ENCODE results near the gene FAM193A.

- TF ChIP-seq POLR2AphosphoS5 (IDR thresholded peaks at IDR 0.05; ENCODE audit: low read depth, low read length) (no peak), TAF1 (IDR thresholded peaks at IDR 0.05; ENCODE audit: borderline replicate concordance, insufficient read depth, low read length) (no peak), SIN3A (IDR thresholded peaks at IDR 0.05; ENCODE audit: borderline replicate concordance, insufficient read depth, low read length) (no peak), REST (IDR thresholded peaks at IDR 0.05; ENCODE audit: insufficient read depth in 1 of 2, low read depth in 2 of 2, low read length in 2 of 2) (no peak), FOXP2 (optimal IDR thresholded peaks at IDR 0.05; ENCODE audit: borderline replicate concordance, extremely low read depth, extremely low read length, insufficient read depth) (no peak)
Measured at GRCh38 chr4:2698504-2698903, 162.1 kb downstream of the FAM193A start.
